GM12864 (cell line): ENCODE data around the gene ZMIZ1.

Experiments
- DNase-seq: peaks from one replicate; pipeline ENCODE4 v3.0.0-alpha.2; 2011; ENCODE audit warnings: low read depth
- H3K4me3 ChIP-seq: 2 replicates; pipeline ENCODE4 v1.5.1; 2011; ENCODE audit warnings: mild to moderate bottlenecking, low read depth, low read length, control low read depth
- CTCF ChIP-seq: IDR thresholded peaks from 2 replicates; pipeline ENCODE4 v1.5.1; 2011; ENCODE audit warnings: low read depth, mild to moderate bottlenecking, moderate library complexity, low read length, control low read depth, inconsistent platforms; ENCODE audit errors: missing control alignments

The ZMIZ1 gene

GRCh38 chr10:79299397-79300241 lies 230.9 kb downstream of the ZMIZ1 start:
- no peak overlapping the region for H3K4me3 ChIP-seq
- DNase-seq = no peak
- TF ChIP-seq CTCF = no peak

- H3K4me3 ChIP-seq = no peak overlapping the region
- TF ChIP-seq CTCF = no peak
- DNase-seq = no peak
Measured at GRCh38 chr10:79300711-79301110, 231.9 kb downstream of the ZMIZ1 start.

GRCh38 chr10:79301754-79302530 lies 233.2 kb downstream of the ZMIZ1 start:
- no peak overlapping the region for H3K4me3 ChIP-seq
- no peak for TF ChIP-seq CTCF
- DNase-seq = no peak

GRCh38 chr10:79303631-79304478 lies 235.1 kb downstream of the ZMIZ1 start:
- no peak for DNase-seq
- TF ChIP-seq CTCF = no peak
- H3K4me3 ChIP-seq = no peak overlapping the region

GRCh38 chr10:79304479-79305087 lies 235.8 kb downstream of the ZMIZ1 start:
- H3K4me3 ChIP-seq = no peak overlapping the region
- TF ChIP-seq CTCF = no peak
- no peak for DNase-seq

GRCh38 chr10:79305515-79305914 lies 236.7 kb downstream of the ZMIZ1 start:
- TF ChIP-seq CTCF = no peak
- H3K4me3 ChIP-seq = no peak overlapping the region
- DNase-seq = no peak
